ENCODE results near the gene ITIH1. TPM values are rescaled to one million over a fixed set of nuclear protein-coding genes. Genes with fewer than 3 reads are reported as not detected.

The ITIH1 gene
- total RNA-seq, 1 experiment from 2014 or later, result not detected

- H3K4me1 ChIP-seq, result no peaks in the 10 kb centered on the region
- Mint-ChIP-seq H3K4me3 (ENCODE audit: unreplicated experiment) (no peak overlapping the region), H3K36me3 (ENCODE audit: insufficient read depth, unreplicated experiment) (no peaks in the 10 kb centered on the region), H3K27me3 (ENCODE audit: insufficient read depth, unreplicated experiment) (no peaks in the 10 kb centered on the region), H3K4me1 (ENCODE audit: low read depth, unreplicated experiment) (no peaks in the 10 kb centered on the region), H3K9me3 (ENCODE audit: unreplicated experiment) (no peaks in the 10 kb centered on the region), H3K27ac (ENCODE audit: unreplicated experiment) (no peak overlapping the region)
- no peaks in the 10 kb centered on the region for H3K9me3 ChIP-seq
- ChIA-PET POLR2A (no interaction called here), CTCF (no interaction called here)
- H3K36me3 ChIP-seq (ENCODE audit: control insufficient read depth, insufficient read depth, low read length), result no peaks in the 10 kb centered on the region
- BruUV-seq (replicated peaks), result no TSS peak
- intact Hi-C loops (cut with micrococcal nuclease; ENCODE audit: unreplicated experiment), result no loop called here
- DNase-seq, result no peak
- no peaks in the 10 kb centered on the region for H3K27me3 ChIP-seq (replicated peaks; ENCODE audit: control insufficient read depth, insufficient read depth, low read length)
- TF ChIP-seq CTCF (IDR thresholded peaks at IDR 0.05; ENCODE audit: insufficient read depth in 1 of 2, low read depth in 1 of 2, low read length in 1 of 2, severe bottlenecking in 1 of 2, unreplicated experiment in 1 of 2), result no peak
- H3K4me3 ChIP-seq (ENCODE audit: low read depth, low read length), result no peak overlapping the region
These were observed 9.8 kb downstream of the ITIH1 start for GRCh38 chr3:52787246-52787645.

- Histone ChIP-seq H3K9me3 (no peaks in the 10 kb centered on the region), H3K36me3 (ENCODE audit: control insufficient read depth, insufficient read depth, low read length) (no peaks in the 10 kb centered on the region), H3K27me3 (replicated peaks; ENCODE audit: control insufficient read depth, insufficient read depth, low read length) (no peaks in the 10 kb centered on the region), H3K4me3 (ENCODE audit: low read depth, low read length) (no peak overlapping the region), H3K4me1 (no peaks in the 10 kb centered on the region)
- Mint-ChIP-seq H3K4me1 (ENCODE audit: low read depth, unreplicated experiment) (no peaks in the 10 kb centered on the region), H3K36me3 (ENCODE audit: insufficient read depth, unreplicated experiment) (no peaks in the 10 kb centered on the region), H3K27ac (ENCODE audit: unreplicated experiment) (peak overlapping the region; percentile 27), H3K4me3 (ENCODE audit: unreplicated experiment) (no peak overlapping the region), H3K9me3 (ENCODE audit: unreplicated experiment) (no peaks in the 10 kb centered on the region), H3K27me3 (ENCODE audit: insufficient read depth, unreplicated experiment) (no peaks in the 10 kb centered on the region)
- ChIA-PET POLR2A (no interaction called here), CTCF (no interaction called here)
- TF ChIP-seq CTCF (IDR thresholded peaks at IDR 0.05; ENCODE audit: insufficient read depth in 1 of 2, low read depth in 1 of 2, low read length in 1 of 2, severe bottlenecking in 1 of 2, unreplicated experiment in 1 of 2), result no peak
- intact Hi-C loops (cut with micrococcal nuclease; ENCODE audit: unreplicated experiment), result no loop called here
- BruUV-seq (replicated peaks), result no TSS peak
- DNase-seq, result no peak
These were observed 10.6 kb downstream of the ITIH1 start for GRCh38 chr3:52787672-52788625.

GRCh38 chr3:52788890-52789745 lies 11.7 kb downstream of the ITIH1 start:
- POLR2A ChIA-PET, result no interaction called here
- Mint-ChIP-seq H3K9me3 (ENCODE audit: unreplicated experiment) (no peaks in the 10 kb centered on the region), H3K36me3 (ENCODE audit: insufficient read depth, unreplicated experiment) (no peaks in the 10 kb centered on the region), H3K4me1 (ENCODE audit: low read depth, unreplicated experiment) (no peaks in the 10 kb centered on the region), H3K4me3 (ENCODE audit: unreplicated experiment) (no peak overlapping the region), H3K27me3 (ENCODE audit: insufficient read depth, unreplicated experiment) (no peaks in the 10 kb centered on the region), H3K27ac (ENCODE audit: unreplicated experiment) (no peak overlapping the region)
- Histone ChIP-seq H3K9me3 (no peaks in the 10 kb centered on the region), H3K4me3 (ENCODE audit: low read depth, low read length) (no peak overlapping the region), H3K36me3 (ENCODE audit: control insufficient read depth, insufficient read depth, low read length) (no peaks in the 10 kb centered on the region), H3K27me3 (replicated peaks; ENCODE audit: control insufficient read depth, insufficient read depth, low read length) (no peaks in the 10 kb centered on the region), H3K4me1 (no peaks in the 10 kb centered on the region)
- intact Hi-C loops (cut with micrococcal nuclease; ENCODE audit: unreplicated experiment), result no loop called here
- TF ChIP-seq CTCF (IDR thresholded peaks at IDR 0.05; ENCODE audit: insufficient read depth in 1 of 2, low read depth in 1 of 2, low read length in 1 of 2, severe bottlenecking in 1 of 2, unreplicated experiment in 1 of 2), result no peak
- no TSS peak for BruUV-seq (replicated peaks)
- no peak for DNase-seq
- CTCF ChIA-PET, result no interaction called here

All from Caco-2 (cell line).